Measurements from ENCODE around the gene SCUBE1.

DNA sequence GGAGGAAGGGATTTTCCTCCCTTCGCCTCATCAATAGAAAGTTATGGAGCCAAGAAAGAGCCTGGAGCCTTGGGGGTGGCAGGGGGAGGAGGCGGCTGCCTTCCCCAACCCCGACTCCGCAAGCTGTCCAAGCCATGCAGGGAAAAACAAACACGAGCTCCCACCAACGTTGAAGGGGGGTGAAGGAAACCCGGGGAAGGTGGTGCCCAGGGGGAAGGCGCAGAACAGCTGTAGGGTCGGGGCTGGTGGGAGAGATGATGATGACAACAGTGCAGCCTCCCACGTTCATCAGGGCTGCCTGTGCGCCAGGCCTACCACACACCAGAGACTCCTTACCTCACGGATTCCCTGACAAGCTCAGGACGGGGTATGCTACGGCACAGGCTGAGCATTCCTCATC lies 73.5 kb downstream of the SCUBE1 start:
- TF ChIP-seq, protein P1, sequence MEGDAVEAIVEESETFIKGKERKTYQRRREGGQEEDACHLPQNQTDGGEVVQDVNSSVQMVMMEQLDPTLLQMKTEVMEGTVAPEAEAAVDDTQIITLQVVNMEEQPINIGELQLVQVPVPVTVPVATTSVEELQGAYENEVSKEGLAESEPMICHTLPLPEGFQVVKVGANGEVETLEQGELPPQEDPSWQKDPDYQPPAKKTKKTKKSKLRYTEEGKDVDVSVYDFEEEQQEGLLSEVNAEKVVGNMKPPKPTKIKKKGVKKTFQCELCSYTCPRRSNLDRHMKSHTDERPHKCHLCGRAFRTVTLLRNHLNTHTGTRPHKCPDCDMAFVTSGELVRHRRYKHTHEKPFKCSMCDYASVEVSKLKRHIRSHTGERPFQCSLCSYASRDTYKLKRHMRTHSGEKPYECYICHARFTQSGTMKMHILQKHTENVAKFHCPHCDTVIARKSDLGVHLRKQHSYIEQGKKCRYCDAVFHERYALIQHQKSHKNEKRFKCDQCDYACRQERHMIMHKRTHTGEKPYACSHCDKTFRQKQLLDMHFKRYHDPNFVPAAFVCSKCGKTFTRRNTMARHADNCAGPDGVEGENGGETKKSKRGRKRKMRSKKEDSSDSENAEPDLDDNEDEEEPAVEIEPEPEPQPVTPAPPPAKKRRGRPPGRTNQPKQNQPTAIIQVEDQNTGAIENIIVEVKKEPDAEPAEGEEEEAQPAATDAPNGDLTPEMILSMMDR (IDR thresholded peaks at IDR 0.05), result no peak
- TF ChIP-seq POLR2A (IDR thresholded peaks at IDR 0.05; ENCODE audit: low read depth), result no peak
